A673 (cell line): ENCODE data around the gene ADAD2. TPM values are rescaled to one million over a fixed set of nuclear protein-coding genes. Genes with fewer than 3 reads are reported as not detected.

Experiments used
- BruUV-seq: library from RNA; stranded (reverse); fragments of 400-500 nt; replicated peaks from 2 replicates; lab custom pipeline; 2021; lab: Mats Ljungman, UMichigan
- CTCF ChIA-PET: fragments of 300-600 bp; sonication (Branson Sonifier 250); formaldehyde crosslinking; loops from one replicate; lab custom pipeline; 2022; ENCODE audit warnings: antibody characterized with exemption; lab: Charles Lee
- POLR2A ChIA-PET: fragments of 300-600 bp; sonication (Branson Sonifier 250); formaldehyde crosslinking; loops from one replicate; lab custom pipeline; 2022; ENCODE audit warnings: antibody characterized with exemption; ENCODE audit not compliant: low non-redundant PET; lab: Charles Lee
- DNase-seq: peaks from one replicate; pipeline ENCODE4 v3.0.0-alpha.2; 2015; ENCODE audit warnings: low spot score
- H3K27ac ChIP-seq: fragments of 200-600 bp; sonication (generic); 2 replicates; pipeline ENCODE4 v1.5.1; 2016; ENCODE audit warnings: mixed run types, low read depth, mild to moderate bottlenecking, mixed read lengths, antibody characterized with exemption, low read length; ENCODE audit not compliant: poor library complexity, severe bottlenecking
- H3K27me3 ChIP-seq: fragments of 200-600 bp; sonication (generic); replicated peaks from 2 replicates; pipeline ENCODE4 v1.6.1; 2017; ENCODE audit warnings: mixed run types, low read depth, mild to moderate bottlenecking, mixed read lengths, antibody characterized with exemption, low read length; ENCODE audit not compliant: insufficient read depth, poor library complexity
- H3K36me3 ChIP-seq: fragments of 200-600 bp; sonication (generic); 2 replicates; pipeline ENCODE4 v1.6.1; 2016; ENCODE audit warnings: mixed run types, mild to moderate bottlenecking, mixed read lengths, antibody characterized with exemption, low read length; ENCODE audit not compliant: insufficient read depth, poor library complexity, severe bottlenecking
- H3K4me1 ChIP-seq: fragments of 200-600 bp; sonication (generic); 2 replicates; pipeline ENCODE4 v1.6.1; 2017; ENCODE audit warnings: mixed run types, mild to moderate bottlenecking, mixed read lengths, antibody characterized with exemption, low read length; ENCODE audit not compliant: insufficient read depth, poor library complexity, severe bottlenecking
- H3K4me3 ChIP-seq: fragments of 200-600 bp; sonication (generic); 2 replicates; pipeline ENCODE4 v1.5.1; 2016; ENCODE audit warnings: low read depth, mixed run types, mild to moderate bottlenecking, mixed read lengths, low read length; ENCODE audit not compliant: poor library complexity, severe bottlenecking
- H3K9me3 ChIP-seq: fragments of 200-600 bp; sonication (generic); 2 replicates; pipeline ENCODE4 v1.6.1; 2016; ENCODE audit warnings: mixed run types, low read depth, mild to moderate bottlenecking, mixed read lengths, antibody characterized with exemption, low read length; ENCODE audit not compliant: poor library complexity, severe bottlenecking
- CTCF ChIP-seq: fragments of 300-800, 200-600 bp; sonication (generic); conservative IDR thresholded peaks from 2 replicates; pipeline ENCODE4 v1.5.1; 2017; ENCODE audit warnings: low read depth, mild to moderate bottlenecking, antibody characterized with exemption, low read length, moderate library complexity, mixed read lengths
- EZH2 ChIP-seq: fragments of 200-600 bp; sonication (generic); IDR thresholded peaks from 2 replicates; pipeline ENCODE4 v1.6.1; 2017; ENCODE audit warnings: borderline replicate concordance, low read depth, mild to moderate bottlenecking, mixed read lengths, antibody characterized with exemption, low read length; ENCODE audit not compliant: poor library complexity, severe bottlenecking
- intact Hi-C: fragments of 100-400 bp; cut with micrococcal nuclease; formaldehyde crosslinking; loops from one replicate; pipeline ENCODE4 v1.10.0; 2022; ENCODE audit not compliant: unreplicated experiment
- total RNA-seq: library from RNA; stranded (reverse); gene quantifications from 2 replicates; pipeline ENCODE4 v1.2.3, GENCODE V29; 2021

Gene ADAD2
- total RNA-seq, 1 experiment from 2014 or later = not detected

- no peak for TF ChIP-seq CTCF
- no peak for TF ChIP-seq EZH2
- intact Hi-C loops = no loop called here
- BruUV-seq = no TSS peak
- no peaks in the 10 kb centered on the region for H3K4me1 ChIP-seq
- no peak overlapping the region for H3K27ac ChIP-seq
- CTCF ChIA-PET = no interaction called here
- no peak overlapping the region for H3K4me3 ChIP-seq
- no peak for DNase-seq
- POLR2A ChIA-PET = no interaction called here
- no peaks in the 10 kb centered on the region for H3K9me3 ChIP-seq
- no peaks in the 10 kb centered on the region for H3K27me3 ChIP-seq
- no peaks in the 10 kb centered on the region for H3K36me3 ChIP-seq
Observed at GRCh38 chr16:84220851-84221250, 29.9 kb downstream of the ADAD2 start.

GRCh38 chr16:84223456-84223855 is 32.5 kb downstream of the ADAD2 start:
- no peak for TF ChIP-seq EZH2
- no peak for TF ChIP-seq CTCF
- intact Hi-C loops = no loop called here
- no peak overlapping the region for H3K4me3 ChIP-seq
- BruUV-seq = no TSS peak
- CTCF ChIA-PET = no interaction called here
- H3K36me3 ChIP-seq = no peaks in the 10 kb centered on the region
- H3K27me3 ChIP-seq = no peaks in the 10 kb centered on the region
- DNase-seq = no peak
- H3K27ac ChIP-seq = no peak overlapping the region
- no peaks in the 10 kb centered on the region for H3K4me1 ChIP-seq
- POLR2A ChIA-PET = no interaction called here
- H3K9me3 ChIP-seq = no peaks in the 10 kb centered on the region

- TF ChIP-seq EZH2 (no peak), CTCF (no peak)
- Histone ChIP-seq H3K27ac (no peak overlapping the region), H3K9me3 (no peaks in the 10 kb centered on the region), H3K4me3 (no peak overlapping the region), H3K36me3 (no peaks in the 10 kb centered on the region), H3K27me3 (no peaks in the 10 kb centered on the region), H3K4me1 (no peaks in the 10 kb centered on the region)
- DNase-seq = no peak
- BruUV-seq = no TSS peak
- intact Hi-C loops = no loop called here
- CTCF ChIA-PET = no interaction called here
- POLR2A ChIA-PET = no interaction called here
Observed at GRCh38 chr16:84224554-84224953, 33.6 kb downstream of the ADAD2 start.
